Calu3 (cell line): ENCODE data around the gene ARHGAP24. TPM values are rescaled to one million over a fixed set of nuclear protein-coding genes. Genes with fewer than 3 reads are reported as not detected.

Source experiments
- BruUV-seq: library from RNA; stranded (reverse); fragments of 400-500 nt; replicated peaks from 2 replicates; lab custom pipeline; 2021; lab: Mats Ljungman, UMichigan
- CTCF ChIA-PET: fragments of 300-600 bp; sonication (Branson Sonifier 250); formaldehyde crosslinking; loops from one replicate; lab custom pipeline; 2022; ENCODE audit warnings: antibody characterized with exemption; lab: Charles Lee
- DNase-seq: peaks from one replicate; pipeline ENCODE4 v3.0.0; 2022
- H3K27ac Mint-ChIP-seq: one replicate; pipeline ENCODE4 v1.8.0; 2022; ENCODE audit warnings: mixed read lengths; ENCODE audit not compliant: unreplicated experiment
- H3K27me3 Mint-ChIP-seq: one replicate; pipeline ENCODE4 v1.8.0; 2022; ENCODE audit warnings: mixed read lengths; ENCODE audit not compliant: unreplicated experiment
- H3K36me3 Mint-ChIP-seq: one replicate; pipeline ENCODE4 v1.8.0; 2022; ENCODE audit warnings: mild to moderate bottlenecking, moderate library complexity, mixed read lengths; ENCODE audit not compliant: insufficient read depth, unreplicated experiment
- H3K4me1 Mint-ChIP-seq: one replicate; pipeline ENCODE4 v1.8.0; 2022; ENCODE audit warnings: mild to moderate bottlenecking, low read depth, mixed read lengths; ENCODE audit not compliant: unreplicated experiment
- H3K4me3 Mint-ChIP-seq: one replicate; pipeline ENCODE4 v1.8.0; 2022; ENCODE audit warnings: mild to moderate bottlenecking, low read depth, moderate library complexity, mixed read lengths; ENCODE audit not compliant: unreplicated experiment
- H3K9me3 Mint-ChIP-seq: one replicate; pipeline ENCODE4 v1.8.0; 2022; ENCODE audit warnings: low read depth, mixed read lengths; ENCODE audit not compliant: unreplicated experiment
- CTCF ChIP-seq: fragments of 200-600 bp; IDR thresholded peaks from one replicate; pipeline ENCODE4 v1.8.0; 2022; ENCODE audit warnings: antibody characterized with exemption; ENCODE audit not compliant: unreplicated experiment
- intact Hi-C: fragments of 100-400 bp; cut with micrococcal nuclease; formaldehyde crosslinking; loops from one replicate; pipeline ENCODE4 v1.10.0; 2022; ENCODE audit not compliant: unreplicated experiment
- total RNA-seq: library from RNA; stranded (reverse); gene quantifications from 2 replicates; pipeline ENCODE4 v1.2.3, GENCODE V29; 2022

The ARHGAP24 gene
- total RNA-seq, 1 experiment from 2014 or later: 10.2 TPM

GRCh38 chr4:85790582-85790981, 315.6 kb downstream of the ARHGAP24 start:
- intact Hi-C loops: no loop called here
- H3K27ac Mint-ChIP-seq: no peak overlapping the region
- H3K36me3 Mint-ChIP-seq: no peaks in the 10 kb centered on the region
- H3K27me3 Mint-ChIP-seq: no peaks in the 10 kb centered on the region
- no peak for TF ChIP-seq CTCF
- no TSS peak for BruUV-seq
- no peak overlapping the region for H3K4me3 Mint-ChIP-seq
- CTCF ChIA-PET: no interaction called here
- H3K4me1 Mint-ChIP-seq: peaks cover 13% of the 10 kb centered on the region
- no peaks in the 10 kb centered on the region for H3K9me3 Mint-ChIP-seq
- no peak for DNase-seq

DNA sequence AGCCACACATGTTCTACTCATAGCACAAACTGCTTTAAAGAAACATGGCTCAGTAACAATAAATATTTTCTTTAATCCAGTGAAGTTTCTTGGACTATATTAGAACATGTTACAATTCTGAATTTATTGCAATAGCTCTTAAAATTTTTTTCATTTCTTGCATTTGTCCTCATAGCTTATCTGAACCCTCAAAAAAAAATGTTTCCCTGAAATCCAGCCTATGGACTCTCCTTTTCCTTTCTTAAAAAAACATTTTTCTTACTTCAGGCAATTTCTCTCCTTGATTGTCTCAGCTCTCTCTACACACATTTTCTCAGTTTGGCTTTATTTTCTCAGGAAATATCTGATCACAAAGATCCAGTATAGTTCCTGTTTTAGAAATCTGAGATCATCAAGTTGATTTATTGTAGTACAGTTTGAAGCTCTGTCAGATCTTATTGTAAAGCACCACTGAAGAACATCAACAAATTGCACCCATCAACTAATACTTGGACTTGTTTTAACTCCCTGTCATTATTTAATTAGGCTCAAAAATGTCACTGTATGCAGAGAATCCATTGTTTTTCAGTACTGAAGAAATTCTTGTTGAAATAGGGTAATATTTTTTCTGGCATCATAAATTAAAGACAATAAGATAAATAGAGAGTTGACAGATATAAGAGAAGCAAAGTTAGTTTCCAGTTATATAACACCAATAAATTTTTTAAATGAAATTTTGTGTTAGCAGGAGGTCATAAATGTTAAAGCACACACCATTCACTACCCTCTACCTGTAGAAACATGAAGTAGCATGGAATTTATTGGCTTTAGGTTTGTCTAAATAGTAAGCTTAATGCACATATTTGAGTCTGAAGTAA, 317.7 kb downstream of the ARHGAP24 start:
- CTCF ChIA-PET: no interaction called here
- no TSS peak for BruUV-seq
- Mint-ChIP-seq H3K4me1 (peaks cover 10% of the 10 kb centered on the region), H3K4me3 (no peak overlapping the region), H3K9me3 (no peaks in the 10 kb centered on the region), H3K27me3 (no peaks in the 10 kb centered on the region), H3K36me3 (peaks cover 8% of the 10 kb centered on the region), H3K27ac (no peak overlapping the region)
- no peak for TF ChIP-seq CTCF
- intact Hi-C loops: no loop called here
- no peak for DNase-seq

DNA sequence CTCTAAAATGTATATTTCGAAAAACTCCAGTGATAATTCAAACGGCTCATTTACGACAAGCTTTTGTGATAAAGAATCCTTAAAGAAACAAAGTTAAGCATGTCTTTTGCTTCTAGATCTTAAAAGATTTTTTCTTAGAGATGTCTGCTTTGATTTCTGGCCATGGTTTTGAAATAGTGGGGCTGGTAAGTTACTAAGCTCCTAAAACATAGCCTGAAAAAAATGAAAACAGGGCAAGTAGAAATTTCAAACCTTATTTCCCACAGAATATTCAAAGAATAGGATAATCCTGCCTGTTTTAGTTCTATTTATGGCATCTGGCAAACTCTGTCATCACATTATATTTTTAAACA, 318.3 kb downstream of the ARHGAP24 start:
- no peak for TF ChIP-seq CTCF
- Mint-ChIP-seq H3K4me1 (peaks cover 8% of the 10 kb centered on the region), H3K9me3 (no peaks in the 10 kb centered on the region), H3K27ac (no peak overlapping the region), H3K36me3 (peaks cover 8% of the 10 kb centered on the region), H3K27me3 (no peaks in the 10 kb centered on the region), H3K4me3 (no peak overlapping the region)
- intact Hi-C loops: no loop called here
- no TSS peak for BruUV-seq
- no peak for DNase-seq
- CTCF ChIA-PET: no interaction called here

- no TSS peak for BruUV-seq
- intact Hi-C loops: no loop called here
- peaks cover 8% of the 10 kb centered on the region for H3K36me3 Mint-ChIP-seq
Observed at GRCh38 chr4:85798012-85798770, 323.2 kb downstream of the ARHGAP24 start.

More at GRCh38 chr4:85798012-85798770, 323.2 kb downstream of the ARHGAP24 start:
- DNase-seq: no peak
- TF ChIP-seq CTCF: no peak
- Mint-ChIP-seq H3K4me3 (no peak overlapping the region), H3K9me3 (no peaks in the 10 kb centered on the region), H3K27ac (no peak overlapping the region), H3K4me1 (peaks cover 8% of the 10 kb centered on the region), H3K27me3 (no peaks in the 10 kb centered on the region)
- CTCF ChIA-PET: interaction anchor here (1.3 to 2.3 kb wide), 5 partner anchors 10 to 171 kb away, joined by 3 to 47 read pairs (median 8); no protein-coding TSS in a partner anchor
